ENCODE results near the gene ORAI1.
"Not testable (repeated sequence)": the region's sequence is repeated elsewhere in the genome, so short reads cannot be mapped to it uniquely, and the experiment has no call there.

DNA sequence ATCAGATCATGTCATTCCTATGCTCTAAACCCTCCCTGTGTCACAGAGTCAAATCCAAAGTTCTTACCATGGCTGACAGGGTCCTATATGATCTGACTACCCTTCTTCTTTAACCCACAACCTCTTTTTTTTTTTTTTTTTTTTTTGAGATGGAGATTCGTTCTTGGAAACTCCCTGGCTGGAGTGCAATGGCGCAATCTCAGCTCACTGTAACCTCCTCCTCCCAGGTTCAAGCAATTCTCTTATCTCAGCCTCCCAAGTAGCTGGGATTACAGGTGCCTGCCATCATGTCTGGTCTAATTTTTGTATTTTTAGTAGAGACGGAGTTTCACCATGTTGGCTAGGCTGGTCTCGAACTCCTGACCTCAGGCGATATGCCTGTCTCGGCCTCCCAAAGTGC is 40.5 kb downstream of the ORAI1 start:
- TF ChIP-seq, protein P1, sequence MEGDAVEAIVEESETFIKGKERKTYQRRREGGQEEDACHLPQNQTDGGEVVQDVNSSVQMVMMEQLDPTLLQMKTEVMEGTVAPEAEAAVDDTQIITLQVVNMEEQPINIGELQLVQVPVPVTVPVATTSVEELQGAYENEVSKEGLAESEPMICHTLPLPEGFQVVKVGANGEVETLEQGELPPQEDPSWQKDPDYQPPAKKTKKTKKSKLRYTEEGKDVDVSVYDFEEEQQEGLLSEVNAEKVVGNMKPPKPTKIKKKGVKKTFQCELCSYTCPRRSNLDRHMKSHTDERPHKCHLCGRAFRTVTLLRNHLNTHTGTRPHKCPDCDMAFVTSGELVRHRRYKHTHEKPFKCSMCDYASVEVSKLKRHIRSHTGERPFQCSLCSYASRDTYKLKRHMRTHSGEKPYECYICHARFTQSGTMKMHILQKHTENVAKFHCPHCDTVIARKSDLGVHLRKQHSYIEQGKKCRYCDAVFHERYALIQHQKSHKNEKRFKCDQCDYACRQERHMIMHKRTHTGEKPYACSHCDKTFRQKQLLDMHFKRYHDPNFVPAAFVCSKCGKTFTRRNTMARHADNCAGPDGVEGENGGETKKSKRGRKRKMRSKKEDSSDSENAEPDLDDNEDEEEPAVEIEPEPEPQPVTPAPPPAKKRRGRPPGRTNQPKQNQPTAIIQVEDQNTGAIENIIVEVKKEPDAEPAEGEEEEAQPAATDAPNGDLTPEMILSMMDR (optimal IDR thresholded peaks at IDR 0.05 in 1 of 3, IDR thresholded peaks at IDR 0.05 in 1 of 3, conservative IDR thresholded peaks at IDR 0.05 in 1 of 3; ENCODE audit: extremely low read depth in 1 of 3, insufficient read depth in 2 of 3, low read length in 3 of 3): not testable (repeated sequence)
- not testable (repeated sequence) for TF ChIP-seq EZH2 (IDR thresholded peaks at IDR 0.05; ENCODE audit: low read length)
